Neural progenitor cell (in vitro differentiated cells): ENCODE measurements around the gene PSME3IP1. TPM values are rescaled to one million over a fixed set of nuclear protein-coding genes. Genes with fewer than 3 reads are reported as not detected.

Source experiments
- DNase-seq: peaks from one replicate; pipeline ENCODE4 v3.0.0-alpha.2; 2016; ENCODE audit warnings: low spot score
- H2AFZ ChIP-seq: fragments of 200-600 bp; sonication (generic); replicated peaks from 2 replicates; pipeline ENCODE4 v1.6.1; 2016; ENCODE audit warnings: antibody characterized with exemption
- H3F3A ChIP-seq: fragments of 200-600 bp; sonication (generic); 2 replicates; pipeline ENCODE4 v1.6.1; 2016; ENCODE audit warnings: antibody characterized with exemption, low read depth
- H3K27ac ChIP-seq: fragments of 200-600 bp; sonication (generic); 2 replicates; pipeline ENCODE4 v1.5.1; 2016; ENCODE audit warnings: mild to moderate bottlenecking
- H3K27me3 ChIP-seq: fragments of 200-600 bp; sonication (generic); 2 replicates; pipeline ENCODE4 v1.6.1; 2016; ENCODE audit warnings: mild to moderate bottlenecking, moderate library complexity
- H3K36me3 ChIP-seq: fragments of 200-600 bp; sonication (generic); 2 replicates; pipeline ENCODE4 v1.5.1; 2016
- H3K4me1 ChIP-seq: fragments of 200-600 bp; sonication (generic); 2 replicates; pipeline ENCODE4 v1.6.1; 2016; ENCODE audit warnings: mixed run types
- H3K4me2 ChIP-seq: fragments of 200-600 bp; sonication (generic); 2 replicates; pipeline ENCODE4 v1.6.1; 2016
- H3K4me3 ChIP-seq: fragments of 200-600 bp; sonication (generic); 2 replicates; pipeline ENCODE4 v1.5.1; 2016
- H3K79me2 ChIP-seq: fragments of 200-600 bp; sonication (generic); 2 replicates; pipeline ENCODE4 v1.6.1; 2016; ENCODE audit warnings: low read depth
- H3K9ac ChIP-seq: fragments of 200-600 bp; sonication (generic); 2 replicates; pipeline ENCODE4 v1.6.1; 2016
- H3K9me3 ChIP-seq: fragments of 200-600 bp; sonication (generic); 2 replicates; pipeline ENCODE4 v1.5.1; 2016; ENCODE audit warnings: low read depth
- H4K20me1 ChIP-seq: fragments of 200-600 bp; sonication (generic); 2 replicates; pipeline ENCODE4 v1.6.1; 2016; ENCODE audit warnings: low read depth
- H3K27ac Mint-ChIP-seq: 3 replicates; pipeline ENCODE4 v1.8.0; 2021; ENCODE audit warnings: mixed read lengths
- H3K27me3 Mint-ChIP-seq: 2 replicates; pipeline ENCODE4 v1.8.0; 2022; ENCODE audit warnings: low read depth, mild to moderate bottlenecking, inconsistent platforms, moderate library complexity, mixed read lengths; ENCODE audit not compliant: insufficient read depth
- H3K36me3 Mint-ChIP-seq: 3 replicates; pipeline ENCODE4 v1.8.0; 2021; ENCODE audit warnings: mixed read lengths
- H3K4me1 Mint-ChIP-seq: 3 replicates; pipeline ENCODE4 v1.8.0; 2021; ENCODE audit warnings: mixed read lengths
- H3K4me3 Mint-ChIP-seq: 3 replicates; pipeline ENCODE4 v1.8.0; 2021; ENCODE audit warnings: mild to moderate bottlenecking, moderate library complexity, mixed read lengths
- H3K9me3 Mint-ChIP-seq: 3 replicates; pipeline ENCODE4 v1.8.0; 2020; ENCODE audit warnings: mixed read lengths
- EZH2 ChIP-seq: fragments of 200-600 bp; sonication (generic); IDR thresholded peaks from 2 replicates; pipeline ENCODE4 v1.6.1; 2017; ENCODE audit warnings: antibody characterized with exemption, mild to moderate bottlenecking, moderate library complexity
- EZH2phosphoT487 ChIP-seq: fragments of 200-600 bp; sonication (generic); IDR thresholded peaks from 2 replicates; pipeline ENCODE4 v1.6.1; 2017; ENCODE audit warnings: antibody characterized with exemption
- total RNA-seq: library from RNA; depleted of rRNA; stranded (reverse); fragments of >200 nt; gene quantifications from 2 replicates; pipeline ENCODE4 v1.2.3, GENCODE V29; 2015; ENCODE audit warnings: low replicate concordance
- TF ChIP-seq, protein P1 (sequence below): fragments of 200-600 bp; sonication (generic); IDR thresholded peaks from 2 replicates; pipeline ENCODE4 v1.5.1; 2017; ENCODE audit warnings: antibody characterized with exemption, mild to moderate bottlenecking

PSME3IP1 gene
- total RNA-seq, 1 donor from 2014 or later: 184 TPM

DNA sequence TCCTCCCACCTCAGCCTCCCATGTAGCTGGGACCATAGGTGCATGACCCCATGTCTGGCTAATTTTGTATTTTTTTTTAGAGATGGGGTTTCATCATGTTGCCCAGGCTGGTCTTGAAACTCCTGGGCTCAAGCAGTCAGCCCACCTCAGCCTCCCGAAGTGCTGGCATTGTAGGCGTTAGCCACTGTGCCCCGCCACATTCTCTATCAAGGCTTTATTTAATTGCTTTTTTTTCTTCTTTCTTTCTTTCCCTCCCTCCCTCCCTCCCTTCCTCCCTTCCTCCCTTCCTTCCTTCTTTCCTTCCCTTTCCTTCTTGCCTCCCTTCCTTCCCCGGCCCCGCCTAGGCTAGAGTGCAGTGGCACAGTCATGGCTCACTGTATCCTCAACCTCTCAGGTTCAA lies 23.9 kb upstream of the PSME3IP1 start:
- Histone ChIP-seq H3K4me1 (no peaks in the 10 kb centered on the region), H3K36me3 (peaks cover 3% of the 10 kb centered on the region), H3F3A (no peaks in the 10 kb centered on the region), H3K79me2 (no peaks in the 10 kb centered on the region), H2AFZ (no peak overlapping the region), H3K27me3 (no peaks in the 10 kb centered on the region), H4K20me1 (no peaks in the 10 kb centered on the region), H3K9me3 (no peaks in the 10 kb centered on the region), H3K4me2 (no peak overlapping the region), H3K9ac (no peak overlapping the region), H3K4me3 (no peak overlapping the region), H3K27ac (no peak overlapping the region)
- DNase-seq: no peak
- TF ChIP-seq EZH2phosphoT487: no peak
- TF ChIP-seq, protein P1, sequence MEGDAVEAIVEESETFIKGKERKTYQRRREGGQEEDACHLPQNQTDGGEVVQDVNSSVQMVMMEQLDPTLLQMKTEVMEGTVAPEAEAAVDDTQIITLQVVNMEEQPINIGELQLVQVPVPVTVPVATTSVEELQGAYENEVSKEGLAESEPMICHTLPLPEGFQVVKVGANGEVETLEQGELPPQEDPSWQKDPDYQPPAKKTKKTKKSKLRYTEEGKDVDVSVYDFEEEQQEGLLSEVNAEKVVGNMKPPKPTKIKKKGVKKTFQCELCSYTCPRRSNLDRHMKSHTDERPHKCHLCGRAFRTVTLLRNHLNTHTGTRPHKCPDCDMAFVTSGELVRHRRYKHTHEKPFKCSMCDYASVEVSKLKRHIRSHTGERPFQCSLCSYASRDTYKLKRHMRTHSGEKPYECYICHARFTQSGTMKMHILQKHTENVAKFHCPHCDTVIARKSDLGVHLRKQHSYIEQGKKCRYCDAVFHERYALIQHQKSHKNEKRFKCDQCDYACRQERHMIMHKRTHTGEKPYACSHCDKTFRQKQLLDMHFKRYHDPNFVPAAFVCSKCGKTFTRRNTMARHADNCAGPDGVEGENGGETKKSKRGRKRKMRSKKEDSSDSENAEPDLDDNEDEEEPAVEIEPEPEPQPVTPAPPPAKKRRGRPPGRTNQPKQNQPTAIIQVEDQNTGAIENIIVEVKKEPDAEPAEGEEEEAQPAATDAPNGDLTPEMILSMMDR: no peak
- TF ChIP-seq EZH2: no peak
- H3K36me3 Mint-ChIP-seq: peaks cover 37% of the 10 kb centered on the region
- no peaks in the 10 kb centered on the region for H3K27me3 Mint-ChIP-seq
- no peak overlapping the region for H3K4me3 Mint-ChIP-seq
- no peaks in the 10 kb centered on the region for H3K4me1 Mint-ChIP-seq
- H3K9me3 Mint-ChIP-seq: no peaks in the 10 kb centered on the region
- no peak overlapping the region for H3K27ac Mint-ChIP-seq

DNA sequence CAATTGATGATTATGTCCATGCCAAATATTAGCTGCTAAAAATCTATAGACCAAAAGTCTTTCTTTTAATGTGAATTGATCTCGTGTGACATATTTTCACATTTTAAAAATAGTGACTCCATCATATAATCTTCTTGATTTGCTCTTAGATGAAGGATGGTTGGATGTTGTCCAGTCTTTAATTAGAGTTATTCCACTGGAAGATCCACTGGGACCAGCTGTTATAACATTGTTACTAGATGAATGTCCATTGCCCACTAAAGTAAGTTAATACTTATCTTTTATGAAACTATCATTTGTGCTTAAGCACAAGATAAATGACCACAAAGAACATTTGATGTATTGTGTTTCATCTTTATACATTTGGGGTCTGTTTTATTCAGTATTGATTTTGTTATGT lies 23.1 kb upstream of the PSME3IP1 start:
- Histone ChIP-seq H3K27ac (no peak overlapping the region), H3K4me2 (no peak overlapping the region), H3K27me3 (no peaks in the 10 kb centered on the region), H3F3A (peaks cover 3% of the 10 kb centered on the region), H2AFZ (no peak overlapping the region), H3K4me1 (no peaks in the 10 kb centered on the region), H3K9ac (no peak overlapping the region), H3K36me3 (peaks cover 3% of the 10 kb centered on the region), H3K79me2 (peaks cover 1% of the 10 kb centered on the region), H4K20me1 (no peaks in the 10 kb centered on the region), H3K9me3 (no peaks in the 10 kb centered on the region), H3K4me3 (no peak overlapping the region)
- no peak for TF ChIP-seq EZH2
- TF ChIP-seq EZH2phosphoT487: no peak
- TF ChIP-seq, protein P1: no peak
- DNase-seq: no peak
- no peak overlapping the region for H3K27ac Mint-ChIP-seq
- H3K9me3 Mint-ChIP-seq: no peaks in the 10 kb centered on the region
- H3K4me3 Mint-ChIP-seq: no peak overlapping the region
- peaks cover 29% of the 10 kb centered on the region for H3K36me3 Mint-ChIP-seq
- H3K27me3 Mint-ChIP-seq: no peaks in the 10 kb centered on the region
- no peaks in the 10 kb centered on the region for H3K4me1 Mint-ChIP-seq

DNA sequence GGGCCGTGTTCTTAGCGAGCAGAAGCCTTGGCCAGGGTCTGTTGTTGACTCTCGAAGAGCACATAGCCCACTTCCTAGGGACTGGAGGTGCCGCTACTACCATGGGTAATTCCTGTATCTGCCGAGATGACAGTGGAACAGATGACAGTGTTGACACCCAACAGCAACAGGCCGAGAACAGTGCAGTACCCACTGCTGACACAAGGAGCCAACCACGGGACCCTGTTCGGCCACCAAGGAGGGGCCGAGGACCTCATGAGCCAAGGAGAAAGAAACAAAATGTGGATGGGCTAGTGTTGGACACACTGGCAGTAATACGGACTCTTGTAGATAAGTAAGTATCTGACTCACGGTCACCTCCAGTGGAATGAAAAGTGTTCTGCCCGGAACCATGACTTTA lies 18.8 kb upstream of the PSME3IP1 start:
- no peaks in the 10 kb centered on the region for H3K9me3 ChIP-seq
- H3K36me3 Mint-ChIP-seq: peaks cover 24% of the 10 kb centered on the region
- no peaks in the 10 kb centered on the region for H3K27me3 ChIP-seq
- H3K27ac Mint-ChIP-seq: no peak overlapping the region
- H4K20me1 ChIP-seq: no peaks in the 10 kb centered on the region
- no peak overlapping the region for H3K4me3 ChIP-seq
- no peak overlapping the region for H3K9ac ChIP-seq
- H3K36me3 ChIP-seq: peaks cover 3% of the 10 kb centered on the region
- H3K79me2 ChIP-seq: peaks cover 14% of the 10 kb centered on the region
- peak; percentile 25 for DNase-seq
- H3K27ac ChIP-seq: no peak overlapping the region
- no peak overlapping the region for H3K4me3 Mint-ChIP-seq
- H2AFZ ChIP-seq: no peak overlapping the region
- no peak overlapping the region for H3K4me2 ChIP-seq
- TF ChIP-seq EZH2 (no peak), EZH2phosphoT487 (no peak)
- TF ChIP-seq, protein P1: peak; percentile 25
- peaks cover 2% of the 10 kb centered on the region for H3K27me3 Mint-ChIP-seq
- H3K4me1 Mint-ChIP-seq: no peaks in the 10 kb centered on the region
- no peaks in the 10 kb centered on the region for H3K4me1 ChIP-seq
- peaks cover 5% of the 10 kb centered on the region for H3K9me3 Mint-ChIP-seq
- peaks cover 3% of the 10 kb centered on the region for H3F3A ChIP-seq
